Measurements from ENCODE around the gene ARHGAP25. TPM values are rescaled to one million over a fixed set of nuclear protein-coding genes. Genes with fewer than 3 reads are reported as not detected.

Gene ARHGAP25
- total RNA-seq, 1 donor from 2014 or later = 0.43 TPM

- Mint-ChIP-seq H3K36me3 (ENCODE audit: unreplicated experiment) (no peaks in the 10 kb centered on the region), H3K4me3 (ENCODE audit: unreplicated experiment) (no peak overlapping the region), H3K4me1 (ENCODE audit: unreplicated experiment) (peaks cover 5% of the 10 kb centered on the region), H3K27me3 (ENCODE audit: unreplicated experiment) (peaks cover 76% of the 10 kb centered on the region), H3K9me3 (ENCODE audit: unreplicated experiment) (no peaks in the 10 kb centered on the region), H3K27ac (ENCODE audit: unreplicated experiment) (no peak overlapping the region)
- no peak for DNase-seq (ENCODE audit: extremely low spot score, unreplicated experiment)
- TF ChIP-seq, protein P1, sequence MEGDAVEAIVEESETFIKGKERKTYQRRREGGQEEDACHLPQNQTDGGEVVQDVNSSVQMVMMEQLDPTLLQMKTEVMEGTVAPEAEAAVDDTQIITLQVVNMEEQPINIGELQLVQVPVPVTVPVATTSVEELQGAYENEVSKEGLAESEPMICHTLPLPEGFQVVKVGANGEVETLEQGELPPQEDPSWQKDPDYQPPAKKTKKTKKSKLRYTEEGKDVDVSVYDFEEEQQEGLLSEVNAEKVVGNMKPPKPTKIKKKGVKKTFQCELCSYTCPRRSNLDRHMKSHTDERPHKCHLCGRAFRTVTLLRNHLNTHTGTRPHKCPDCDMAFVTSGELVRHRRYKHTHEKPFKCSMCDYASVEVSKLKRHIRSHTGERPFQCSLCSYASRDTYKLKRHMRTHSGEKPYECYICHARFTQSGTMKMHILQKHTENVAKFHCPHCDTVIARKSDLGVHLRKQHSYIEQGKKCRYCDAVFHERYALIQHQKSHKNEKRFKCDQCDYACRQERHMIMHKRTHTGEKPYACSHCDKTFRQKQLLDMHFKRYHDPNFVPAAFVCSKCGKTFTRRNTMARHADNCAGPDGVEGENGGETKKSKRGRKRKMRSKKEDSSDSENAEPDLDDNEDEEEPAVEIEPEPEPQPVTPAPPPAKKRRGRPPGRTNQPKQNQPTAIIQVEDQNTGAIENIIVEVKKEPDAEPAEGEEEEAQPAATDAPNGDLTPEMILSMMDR (IDR thresholded peaks at IDR 0.05) = no peak
Measured at GRCh38 chr2:68710336-68710735, 24.3 kb upstream of the ARHGAP25 start.

DNA sequence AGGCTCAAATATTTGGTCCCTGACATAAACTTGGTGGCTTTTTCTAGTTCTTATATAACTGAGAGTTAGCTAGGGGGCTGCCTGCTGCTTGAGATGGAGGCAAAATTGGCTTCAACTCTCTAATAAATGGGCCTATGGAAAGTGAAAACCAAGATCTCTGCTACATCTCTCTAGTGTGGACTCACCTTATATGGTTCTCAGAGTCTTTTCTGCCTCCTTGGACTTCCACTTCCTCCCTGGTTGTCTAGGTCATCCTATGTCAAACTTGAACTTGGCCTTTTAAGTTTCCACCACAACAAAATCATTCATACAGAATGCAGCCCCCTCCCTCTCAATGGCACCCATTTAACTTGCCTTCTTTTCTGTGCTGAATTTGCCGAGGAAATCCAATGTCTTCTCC, 23.9 kb upstream of the ARHGAP25 start:
- Mint-ChIP-seq H3K36me3 (ENCODE audit: unreplicated experiment) (no peaks in the 10 kb centered on the region), H3K27me3 (ENCODE audit: unreplicated experiment) (peaks cover 72% of the 10 kb centered on the region), H3K4me1 (ENCODE audit: unreplicated experiment) (peaks cover 6% of the 10 kb centered on the region), H3K4me3 (ENCODE audit: unreplicated experiment) (no peak overlapping the region), H3K27ac (ENCODE audit: unreplicated experiment) (no peak overlapping the region), H3K9me3 (ENCODE audit: unreplicated experiment) (no peaks in the 10 kb centered on the region)
- no peak for DNase-seq (ENCODE audit: extremely low spot score, unreplicated experiment)
- TF ChIP-seq, protein P1 (IDR thresholded peaks at IDR 0.05) = no peak

DNA sequence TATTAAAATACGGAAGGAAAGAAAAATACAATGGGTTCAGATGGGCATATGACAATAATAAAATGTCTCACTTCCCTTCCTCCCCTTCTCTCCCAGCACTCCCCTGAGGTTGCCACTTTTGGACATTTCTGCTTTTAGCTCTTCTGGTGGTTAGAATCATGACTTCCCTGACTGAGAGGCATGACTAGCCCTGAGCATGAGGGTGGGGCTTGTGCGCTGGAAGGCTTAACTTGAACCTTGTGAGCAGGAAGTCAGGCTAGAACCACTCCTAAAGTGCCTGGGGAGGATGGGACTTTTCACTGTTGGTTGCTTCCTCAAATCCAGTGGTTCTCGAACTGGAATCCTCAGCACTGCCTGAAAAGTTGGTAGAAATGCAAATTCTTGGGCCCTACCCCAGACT, 19.7 kb upstream of the ARHGAP25 start:
- TF ChIP-seq, protein P1 (IDR thresholded peaks at IDR 0.05) = no peak
- no peak for DNase-seq (ENCODE audit: extremely low spot score, unreplicated experiment)
- Mint-ChIP-seq H3K4me1 (ENCODE audit: unreplicated experiment) (peaks cover 2% of the 10 kb centered on the region), H3K36me3 (ENCODE audit: unreplicated experiment) (no peaks in the 10 kb centered on the region), H3K27ac (ENCODE audit: unreplicated experiment) (no peak overlapping the region), H3K9me3 (ENCODE audit: unreplicated experiment) (no peaks in the 10 kb centered on the region), H3K27me3 (ENCODE audit: unreplicated experiment) (peaks cover 49% of the 10 kb centered on the region), H3K4me3 (ENCODE audit: unreplicated experiment) (no peak overlapping the region)

GRCh38 chr2:68715353-68716041, 19.1 kb upstream of the ARHGAP25 start:
- Mint-ChIP-seq H3K36me3 (ENCODE audit: unreplicated experiment) (no peaks in the 10 kb centered on the region), H3K27me3 (ENCODE audit: unreplicated experiment) (peaks cover 48% of the 10 kb centered on the region), H3K4me3 (ENCODE audit: unreplicated experiment) (no peak overlapping the region), H3K4me1 (ENCODE audit: unreplicated experiment) (peaks cover 2% of the 10 kb centered on the region), H3K9me3 (ENCODE audit: unreplicated experiment) (no peaks in the 10 kb centered on the region), H3K27ac (ENCODE audit: unreplicated experiment) (no peak overlapping the region)
- DNase-seq (ENCODE audit: extremely low spot score, unreplicated experiment) = no peak
- TF ChIP-seq, protein P1 (IDR thresholded peaks at IDR 0.05) = peak; percentile 69

- no peak for DNase-seq (ENCODE audit: extremely low spot score, unreplicated experiment)
- H3K27me3 Mint-ChIP-seq (ENCODE audit: unreplicated experiment) = peaks cover 39% of the 10 kb centered on the region
- TF ChIP-seq, protein P1 (IDR thresholded peaks at IDR 0.05) = no peak
Measured at GRCh38 chr2:68716604-68717304, 17.9 kb upstream of the ARHGAP25 start.

More at GRCh38 chr2:68716604-68717304, 17.9 kb upstream of the ARHGAP25 start:
- Mint-ChIP-seq H3K4me3 (ENCODE audit: unreplicated experiment) (no peak overlapping the region), H3K27ac (ENCODE audit: unreplicated experiment) (no peak overlapping the region), H3K4me1 (ENCODE audit: unreplicated experiment) (peaks cover 4% of the 10 kb centered on the region), H3K9me3 (ENCODE audit: unreplicated experiment) (no peaks in the 10 kb centered on the region), H3K36me3 (ENCODE audit: unreplicated experiment) (no peaks in the 10 kb centered on the region)
